ENCODE results near the gene ZNF18.

Gene ZNF18

GRCh38 chr17:12020642-12021622, 23.7 kb upstream of the ZNF18 start, which contains the start of gene MAP2K4:
MAP2K4 (plus strand) TSS chr17:12020877; CDS start chr17:12020887, 10 bp downstream.
- no peak for TF ChIP-seq GATA3 (IDR thresholded peaks at IDR 0.05; ENCODE audit: low read depth, low read length)
- no peak for TF ChIP-seq GATA2 (IDR thresholded peaks at IDR 0.05; ENCODE audit: low read depth, low read length)

GRCh38 chr17:12007466-12007865, 10.2 kb upstream of the ZNF18 start:
- no peak for TF ChIP-seq GATA3 (IDR thresholded peaks at IDR 0.05; ENCODE audit: low read depth, low read length)
- TF ChIP-seq GATA2 (IDR thresholded peaks at IDR 0.05; ENCODE audit: low read depth, low read length) = no peak

- TF ChIP-seq GATA2 (IDR thresholded peaks at IDR 0.05; ENCODE audit: low read depth, low read length) (no peak), GATA3 (IDR thresholded peaks at IDR 0.05; ENCODE audit: low read depth, low read length) (no peak)
Observed at GRCh38 chr17:11999696-12000095, 2.4 kb upstream of the ZNF18 start.

- TF ChIP-seq GATA3 (IDR thresholded peaks at IDR 0.05; ENCODE audit: low read depth, low read length) (no peak), GATA2 (IDR thresholded peaks at IDR 0.05; ENCODE audit: low read depth, low read length) (no peak)
Observed at GRCh38 chr17:11997972-11998233, 628 bp upstream of the ZNF18 start.

GRCh38 chr17:11996722-11997146, 541 bp downstream of the ZNF18 start:
- TF ChIP-seq GATA2 (IDR thresholded peaks at IDR 0.05; ENCODE audit: low read depth, low read length) (no peak), GATA3 (IDR thresholded peaks at IDR 0.05; ENCODE audit: low read depth, low read length) (no peak)

GRCh38 chr17:11991461-11991860, 5.8 kb downstream of the ZNF18 start:
- no peak for TF ChIP-seq GATA2 (IDR thresholded peaks at IDR 0.05; ENCODE audit: low read depth, low read length)
- no peak for TF ChIP-seq GATA3 (IDR thresholded peaks at IDR 0.05; ENCODE audit: low read depth, low read length)

- TF ChIP-seq GATA3 (IDR thresholded peaks at IDR 0.05; ENCODE audit: low read depth, low read length) = no peak
- no peak for TF ChIP-seq GATA2 (IDR thresholded peaks at IDR 0.05; ENCODE audit: low read depth, low read length)
Observed at GRCh38 chr17:11990363-11990983, 6.8 kb downstream of the ZNF18 start.

- TF ChIP-seq GATA3 (IDR thresholded peaks at IDR 0.05; ENCODE audit: low read depth, low read length) (no peak), GATA2 (IDR thresholded peaks at IDR 0.05; ENCODE audit: low read depth, low read length) (no peak)
Observed at GRCh38 chr17:11986942-11987329, 10.3 kb downstream of the ZNF18 start.

- TF ChIP-seq GATA3 (IDR thresholded peaks at IDR 0.05; ENCODE audit: low read depth, low read length) (no peak), GATA2 (IDR thresholded peaks at IDR 0.05; ENCODE audit: low read depth, low read length) (no peak)
Observed at GRCh38 chr17:11986179-11986941, 10.9 kb downstream of the ZNF18 start.

- TF ChIP-seq GATA2 (IDR thresholded peaks at IDR 0.05; ENCODE audit: low read depth, low read length) (no peak), GATA3 (IDR thresholded peaks at IDR 0.05; ENCODE audit: low read depth, low read length) (no peak)
Observed at GRCh38 chr17:11981862-11982261, 15.4 kb downstream of the ZNF18 start.

GRCh38 chr17:11980813-11981212, 16.5 kb downstream of the ZNF18 start:
- no peak for TF ChIP-seq GATA3 (IDR thresholded peaks at IDR 0.05; ENCODE audit: low read depth, low read length)
- no peak for TF ChIP-seq GATA2 (IDR thresholded peaks at IDR 0.05; ENCODE audit: low read depth, low read length)

- no peak for TF ChIP-seq GATA2 (IDR thresholded peaks at IDR 0.05; ENCODE audit: low read depth, low read length)
- no peak for TF ChIP-seq GATA3 (IDR thresholded peaks at IDR 0.05; ENCODE audit: low read depth, low read length)
Observed at GRCh38 chr17:11979795-11980194, 17.5 kb downstream of the ZNF18 start.

GRCh38 chr17:11969565-11969964, 27.7 kb downstream of the ZNF18 start:
- no peak for TF ChIP-seq GATA2 (IDR thresholded peaks at IDR 0.05; ENCODE audit: low read depth, low read length)
- TF ChIP-seq GATA3 (IDR thresholded peaks at IDR 0.05; ENCODE audit: low read depth, low read length) = no peak

- no peak for TF ChIP-seq GATA3 (IDR thresholded peaks at IDR 0.05; ENCODE audit: low read depth, low read length)
- TF ChIP-seq GATA2 (IDR thresholded peaks at IDR 0.05; ENCODE audit: low read depth, low read length) = no peak
Observed at GRCh38 chr17:11954936-11955335, 42.3 kb downstream of the ZNF18 start.
